OCI-LY3 (cell line): ENCODE results near the gene HSF5.

Experiments used
- H2AFZ ChIP-seq: fragments of 200-600, 300-600 bp; shearing (Covaris generic); 2 replicates; pipeline ENCODE4 v1.6.0; 2014; ENCODE audit warnings: antibody characterized with exemption, low read depth, low read length
- H3K27ac ChIP-seq: fragments of 200-600, 300-600 bp; sonication (generic); 2 replicates; pipeline ENCODE4 v1.5.1; 2014; ENCODE audit warnings: mild to moderate bottlenecking, low read length, moderate library complexity, mixed read lengths
- H3K27me3 ChIP-seq: fragments of 200-600, 300-600 bp; sonication (generic); 2 replicates; pipeline ENCODE4 v1.6.1; 2014; ENCODE audit warnings: low read depth, low read length, mixed read lengths
- H3K36me3 ChIP-seq: fragments of 200-600, 300-600 bp; sonication (generic); replicated peaks from 2 replicates; pipeline ENCODE3; 2014; ENCODE audit warnings: low read depth, low read length, mixed read lengths
- H3K4me1 ChIP-seq: fragments of 300-600, 200-600 bp; sonication (generic); 2 replicates; pipeline ENCODE4 v1.6.1; 2014; ENCODE audit warnings: low read length, mixed read lengths
- H3K4me2 ChIP-seq: fragments of 200-600, 300-600 bp; sonication (generic); 2 replicates; pipeline ENCODE4 v1.6.1; 2014; ENCODE audit warnings: low read length, mixed read lengths
- H3K4me3 ChIP-seq: fragments of 300-600, 200-600 bp; sonication (generic); 2 replicates; pipeline ENCODE4 v1.5.1; 2014; ENCODE audit warnings: antibody characterized with exemption, mild to moderate bottlenecking, low read length, moderate library complexity
- H3K79me2 ChIP-seq: fragments of 300-600, 200-600 bp; shearing (Covaris generic); 2 replicates; pipeline ENCODE4 v1.6.1; 2014; ENCODE audit warnings: mild to moderate bottlenecking, low read length, mixed read lengths
- H3K9ac ChIP-seq: fragments of 300-600, 200-600 bp; shearing (Covaris generic); 2 replicates; pipeline ENCODE4 v1.6.0; 2014; ENCODE audit warnings: mild to moderate bottlenecking, low read length, moderate library complexity
- H3K9me3 ChIP-seq: fragments of 200-600, 300-600 bp; shearing (Covaris generic); 2 replicates; pipeline ENCODE4 v1.6.1; 2014; ENCODE audit warnings: low read length, mixed read lengths; ENCODE audit not compliant: insufficient read depth
- H4K20me1 ChIP-seq: fragments of 200-600, 300-600 bp; sonication (generic); 2 replicates; pipeline ENCODE4 v1.6.1; 2016; ENCODE audit warnings: low read length, mixed read lengths; ENCODE audit not compliant: insufficient read depth
- EZH2phosphoT487 ChIP-seq: fragments of 200-600 bp; shearing (Covaris generic); IDR thresholded peaks from 2 replicates; pipeline ENCODE4 v1.6.1; 2018; ENCODE audit warnings: antibody characterized with exemption, mixed run types, low read depth
- TF ChIP-seq, protein P1 (sequence below): fragments of 200-600, 300-600 bp; sonication (generic); IDR thresholded peaks from 2 replicates; pipeline ENCODE4 v1.5.1; 2014; ENCODE audit warnings: antibody characterized with exemption, low read length, low read depth

Gene HSF5

GRCh38 chr17:58403311-58403710 lies 84.9 kb downstream of the HSF5 start:
- H3K9ac ChIP-seq, result no peak overlapping the region
- H3K36me3 ChIP-seq, result no peaks in the 10 kb centered on the region
- no peak overlapping the region for H3K27ac ChIP-seq
- H3K79me2 ChIP-seq, result no peaks in the 10 kb centered on the region
- TF ChIP-seq EZH2phosphoT487, result no peak
- TF ChIP-seq, protein P1, sequence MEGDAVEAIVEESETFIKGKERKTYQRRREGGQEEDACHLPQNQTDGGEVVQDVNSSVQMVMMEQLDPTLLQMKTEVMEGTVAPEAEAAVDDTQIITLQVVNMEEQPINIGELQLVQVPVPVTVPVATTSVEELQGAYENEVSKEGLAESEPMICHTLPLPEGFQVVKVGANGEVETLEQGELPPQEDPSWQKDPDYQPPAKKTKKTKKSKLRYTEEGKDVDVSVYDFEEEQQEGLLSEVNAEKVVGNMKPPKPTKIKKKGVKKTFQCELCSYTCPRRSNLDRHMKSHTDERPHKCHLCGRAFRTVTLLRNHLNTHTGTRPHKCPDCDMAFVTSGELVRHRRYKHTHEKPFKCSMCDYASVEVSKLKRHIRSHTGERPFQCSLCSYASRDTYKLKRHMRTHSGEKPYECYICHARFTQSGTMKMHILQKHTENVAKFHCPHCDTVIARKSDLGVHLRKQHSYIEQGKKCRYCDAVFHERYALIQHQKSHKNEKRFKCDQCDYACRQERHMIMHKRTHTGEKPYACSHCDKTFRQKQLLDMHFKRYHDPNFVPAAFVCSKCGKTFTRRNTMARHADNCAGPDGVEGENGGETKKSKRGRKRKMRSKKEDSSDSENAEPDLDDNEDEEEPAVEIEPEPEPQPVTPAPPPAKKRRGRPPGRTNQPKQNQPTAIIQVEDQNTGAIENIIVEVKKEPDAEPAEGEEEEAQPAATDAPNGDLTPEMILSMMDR, result no peak
- H4K20me1 ChIP-seq, result no peaks in the 10 kb centered on the region
- H3K4me2 ChIP-seq, result no peak overlapping the region
- H3K4me3 ChIP-seq, result no peak overlapping the region
- H3K9me3 ChIP-seq, result no peaks in the 10 kb centered on the region
- peaks cover 8% of the 10 kb centered on the region for H3K4me1 ChIP-seq
- H3K27me3 ChIP-seq, result peaks cover 39% of the 10 kb centered on the region
- H2AFZ ChIP-seq, result no peak overlapping the region

DNA sequence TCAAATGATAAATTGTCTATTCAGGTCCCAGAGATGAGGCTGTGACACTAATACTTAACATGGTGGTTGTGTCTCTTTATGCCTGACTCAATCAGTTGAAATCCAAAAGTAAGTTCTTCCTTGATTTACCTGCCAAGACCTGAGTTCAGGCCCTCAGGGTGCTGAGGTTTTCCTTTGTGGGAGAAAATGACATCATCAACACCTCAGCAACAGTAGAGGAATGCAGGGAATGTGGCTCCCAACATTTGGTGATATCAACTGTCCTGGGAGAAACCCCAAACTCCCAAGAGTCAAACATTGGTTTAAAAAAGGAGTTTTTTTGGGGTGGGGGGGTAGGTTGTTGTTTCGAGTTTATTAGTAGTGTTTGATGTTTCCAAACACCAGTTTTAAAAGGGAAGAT lies 85.5 kb downstream of the HSF5 start:
- no peaks in the 10 kb centered on the region for H4K20me1 ChIP-seq
- no peaks in the 10 kb centered on the region for H3K36me3 ChIP-seq
- no peak overlapping the region for H3K27ac ChIP-seq
- H2AFZ ChIP-seq, result no peak overlapping the region
- H3K9ac ChIP-seq, result no peak overlapping the region
- H3K4me1 ChIP-seq, result peaks cover 3% of the 10 kb centered on the region
- H3K9me3 ChIP-seq, result no peaks in the 10 kb centered on the region
- no peaks in the 10 kb centered on the region for H3K79me2 ChIP-seq
- H3K4me2 ChIP-seq, result no peak overlapping the region
- no peak overlapping the region for H3K4me3 ChIP-seq
- peaks cover 39% of the 10 kb centered on the region for H3K27me3 ChIP-seq
- TF ChIP-seq, protein P1, result no peak
- TF ChIP-seq EZH2phosphoT487, result no peak

GRCh38 chr17:58402047-58402446 lies 86.2 kb downstream of the HSF5 start:
- H3K27ac ChIP-seq, result no peak overlapping the region
- no peak for TF ChIP-seq EZH2phosphoT487
- TF ChIP-seq, protein P1, result no peak
- peaks cover 39% of the 10 kb centered on the region for H3K27me3 ChIP-seq
- no peak overlapping the region for H3K9ac ChIP-seq
- H4K20me1 ChIP-seq, result no peaks in the 10 kb centered on the region
- H3K4me2 ChIP-seq, result no peak overlapping the region
- H3K4me1 ChIP-seq, result no peaks in the 10 kb centered on the region
- H3K9me3 ChIP-seq, result no peaks in the 10 kb centered on the region
- H3K79me2 ChIP-seq, result no peaks in the 10 kb centered on the region
- H3K36me3 ChIP-seq, result no peaks in the 10 kb centered on the region
- no peak overlapping the region for H2AFZ ChIP-seq
- no peak overlapping the region for H3K4me3 ChIP-seq

- H3K79me2 ChIP-seq, result no peaks in the 10 kb centered on the region
- no peak overlapping the region for H3K4me3 ChIP-seq
- H3K27me3 ChIP-seq, result peaks cover 40% of the 10 kb centered on the region
- no peaks in the 10 kb centered on the region for H3K4me1 ChIP-seq
- no peaks in the 10 kb centered on the region for H4K20me1 ChIP-seq
- no peak overlapping the region for H2AFZ ChIP-seq
- H3K9ac ChIP-seq, result no peak overlapping the region
- TF ChIP-seq, protein P1, result no peak
- no peak for TF ChIP-seq EZH2phosphoT487
- H3K9me3 ChIP-seq, result no peaks in the 10 kb centered on the region
- H3K36me3 ChIP-seq, result no peaks in the 10 kb centered on the region
- H3K4me2 ChIP-seq, result no peak overlapping the region
- H3K27ac ChIP-seq, result no peak overlapping the region
Measured at GRCh38 chr17:58401287-58401686, 86.9 kb downstream of the HSF5 start.
